Cardiac septum (tissue), 1 donor: Measurements from ENCODE around the gene AK5. TPM values are rescaled to one million over a fixed set of nuclear protein-coding genes. Genes with fewer than 3 reads are reported as not detected.
"Not testable (repeated sequence)": the region's sequence is repeated elsewhere in the genome, so short reads cannot be mapped to it uniquely, and the experiment has no call there.

Source experiments
- DNase-seq: peaks from one replicate; pipeline ENCODE4 v3.0.0-alpha.2; 2020; ENCODE audit warnings: low spot score
- intact Hi-C: fragments of 100-400 bp; cut with DNase I; formaldehyde crosslinking; loops from one replicate; pipeline ENCODE4 v1.14.0; 2022
- total RNA-seq: library from RNA; stranded (reverse); fragmentation: NEBNext Ultra II Directional; extraction: Animal tissue kit (Norgen Biotek cat#: 25700); gene quantifications from one replicate; pipeline ENCODE4 v1.2.1, GENCODE V29; 2021
- donor health status: DM: no; HTN: no; CAD: no.

Gene AK5
- total RNA-seq, 1 donor from 2014 or later, result 1.3 TPM

GRCh38 chr1:77514921-77515776, 233.3 kb downstream of the AK5 start:
- intact Hi-C loops, result no loop called here
- no peak for DNase-seq

- intact Hi-C loops, result no loop called here
- no peak for DNase-seq
These were observed 234.3 kb downstream of the AK5 start for GRCh38 chr1:77516106-77516505.

GRCh38 chr1:77524038-77524437, 242.2 kb downstream of the AK5 start:
- intact Hi-C loops, result no loop called here
- no peak for DNase-seq

DNA sequence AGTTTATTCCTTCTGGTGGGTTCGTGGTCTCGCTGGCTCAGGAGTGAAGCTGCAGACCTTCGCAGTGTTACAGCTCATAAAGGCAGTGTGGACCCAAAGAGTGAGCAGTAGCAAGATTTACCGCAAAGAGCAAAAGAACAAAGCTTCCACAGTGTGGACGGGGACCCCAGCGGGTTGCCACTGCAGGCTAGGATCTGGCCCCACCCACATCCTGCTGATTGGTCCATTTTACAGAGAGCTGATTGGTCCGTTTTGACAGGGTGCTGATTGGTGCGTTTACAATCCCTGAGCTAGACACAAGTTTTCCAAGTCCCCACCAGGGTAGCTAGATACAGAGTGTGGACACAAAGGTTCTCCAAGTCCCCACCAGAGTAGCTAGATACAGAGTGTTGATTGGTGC, 249.3 kb downstream of the AK5 start:
- not testable (repeated sequence) for DNase-seq

DNA sequence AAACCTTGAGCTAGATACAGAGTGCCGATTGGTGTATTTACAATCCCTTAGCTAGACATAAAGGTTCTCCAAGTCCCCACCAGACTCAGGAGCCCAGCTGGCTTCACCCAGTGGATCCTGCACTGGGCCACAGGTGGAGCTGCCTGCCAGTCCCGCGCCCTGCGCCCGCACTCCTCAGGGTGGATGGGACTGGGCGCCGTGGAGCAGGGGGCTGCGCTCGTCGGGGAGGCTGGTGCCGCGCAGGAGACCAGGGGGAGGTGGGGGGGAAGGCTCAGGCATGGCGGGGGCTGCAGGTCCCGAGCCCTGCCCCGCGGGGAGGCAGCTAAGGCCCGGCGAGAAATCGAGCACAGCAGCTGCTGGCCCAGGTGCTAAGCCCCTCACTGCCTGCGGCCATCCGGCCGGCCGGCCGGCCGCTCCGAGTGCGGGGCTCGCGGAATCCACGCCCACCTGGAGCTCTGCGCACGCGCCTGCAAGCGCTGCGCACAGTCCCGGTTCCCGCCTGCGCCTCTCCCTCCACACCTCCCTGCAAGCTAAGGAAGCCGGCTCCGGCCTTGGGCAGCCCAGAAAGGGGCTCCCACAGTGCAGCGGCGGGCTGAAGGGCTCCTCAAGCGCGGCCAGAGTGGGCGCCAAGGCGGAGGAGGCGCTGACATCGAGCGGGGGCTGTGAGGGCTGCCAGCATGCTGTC, 249.9 kb downstream of the AK5 start:
- intact Hi-C loops, result loop anchor here (5.0 to 10.0 kb wide), 2 partner anchors 317 to 379 kb away; partner anchors contain the start of gene PIGK
- DNase-seq, result not testable (repeated sequence)

More for the DNA sequence above, 249.3 kb downstream of the AK5 start:
- intact Hi-C loops, result loop anchor here (5.0 to 10.0 kb wide), 2 partner anchors 316 to 379 kb away; partner anchors contain the start of gene PIGK

DNA sequence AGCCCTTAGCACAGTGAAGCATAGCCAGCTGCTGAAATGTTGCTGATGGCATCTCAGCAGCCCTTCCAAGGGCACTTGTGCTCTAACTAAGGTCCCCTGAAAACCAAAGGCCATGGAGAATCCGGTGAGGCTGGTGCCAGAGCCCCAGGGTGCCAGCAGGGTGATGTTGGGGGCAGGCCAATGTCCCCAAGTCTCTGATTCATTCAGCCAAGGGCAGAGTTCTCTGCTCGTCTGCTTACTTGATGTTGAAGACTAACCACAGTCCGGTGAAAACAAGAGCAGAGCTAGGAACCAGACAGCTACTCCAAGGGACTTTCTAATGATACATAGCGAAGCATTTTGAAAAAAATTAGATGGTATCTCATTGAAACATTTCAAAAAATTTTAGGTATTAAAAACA, 250.8 kb downstream of the AK5 start:
- intact Hi-C loops, result loop anchor here (5.0 to 10.0 kb wide), 2 partner anchors 318 to 380 kb away; partner anchors contain the start of gene PIGK
- no peak for DNase-seq

DNA sequence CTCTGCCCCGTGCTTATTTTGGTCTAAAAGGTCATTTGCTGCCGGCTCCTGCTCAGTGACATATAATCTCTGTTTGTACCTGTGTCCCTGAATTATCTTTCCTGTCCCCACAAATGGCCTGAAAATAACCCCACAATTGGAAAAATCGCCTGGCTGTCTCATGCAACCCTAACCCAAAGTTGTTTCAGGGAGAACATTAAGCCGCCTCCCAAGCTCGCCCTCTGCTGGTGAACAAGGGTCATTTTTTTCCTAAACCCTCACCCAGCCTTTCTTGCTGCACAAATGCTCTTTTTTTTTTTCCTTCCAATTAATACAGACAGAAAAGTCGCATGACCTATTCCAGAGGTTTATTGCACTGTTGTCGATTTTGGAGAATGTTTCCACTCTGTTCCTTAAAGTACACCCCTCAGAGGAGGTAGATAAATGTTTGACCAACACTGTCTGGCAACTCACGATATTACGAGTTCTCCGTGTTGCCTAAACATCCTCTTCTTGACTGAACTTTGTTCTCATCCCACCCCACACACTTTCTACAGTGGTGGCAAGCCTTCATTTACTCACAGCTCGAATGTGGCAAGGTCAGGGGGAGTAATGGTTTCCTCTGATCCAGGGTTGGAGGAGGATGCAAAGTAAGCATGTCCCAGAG, 252.0 kb downstream of the AK5 start:
- intact Hi-C loops, result loop anchor here (5.0 to 10.0 kb wide), 2 partner anchors 319 to 381 kb away; partner anchors contain the start of gene PIGK
- DNase-seq, result peak; percentile 79

GRCh38 chr1:77534456-77534855, 252.6 kb downstream of the AK5 start:
- DNase-seq, result no peak
- intact Hi-C loops, result loop anchor here (5.0 to 10.0 kb wide), 2 partner anchors 320 to 382 kb away; partner anchors contain the start of gene PIGK

- no peak for DNase-seq
- intact Hi-C loops, result loop anchor here (5.0 to 10.0 kb wide), 2 partner anchors 145 to 322 kb away; partner anchors contain the start of genes PIGK and ZZZ3
These were observed 255.0 kb downstream of the AK5 start for GRCh38 chr1:77536813-77537212.

DNA sequence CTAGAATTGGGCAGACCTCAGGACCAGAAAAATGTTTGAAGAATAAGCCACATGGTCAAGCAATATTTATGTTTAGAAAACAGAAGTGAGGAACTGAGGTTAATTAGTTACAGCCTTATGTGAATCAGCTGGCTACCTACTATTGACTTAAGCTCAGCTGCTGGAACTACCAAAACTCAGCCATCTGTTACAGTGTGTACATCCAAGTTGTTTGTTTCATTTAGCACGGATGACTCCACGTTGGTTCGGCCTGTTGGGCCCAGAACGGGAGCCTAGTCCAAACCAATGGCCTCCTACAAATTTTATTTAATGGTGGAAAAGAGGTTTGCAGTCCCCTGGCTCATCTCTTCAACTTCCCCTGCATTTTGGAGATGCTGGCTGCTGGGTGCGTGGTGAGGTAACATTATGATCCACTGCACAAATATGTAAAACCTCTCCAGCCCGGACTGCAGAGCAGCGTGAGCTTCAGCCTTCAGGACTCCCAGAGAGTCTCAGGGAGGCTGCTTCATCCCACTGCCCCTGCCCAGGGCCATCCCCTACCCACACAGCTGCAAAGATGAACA, 257.2 kb downstream of the AK5 start:
- no peak for DNase-seq
- intact Hi-C loops, result loop anchor here (5.0 to 10.0 kb wide), 2 partner anchors 143 to 324 kb away; partner anchors contain the start of genes PIGK and ZZZ3

- DNase-seq, result no peak
- intact Hi-C loops, result loop anchor here (5.0 to 10.0 kb wide), 2 partner anchors 143 to 325 kb away; partner anchors contain the start of genes PIGK and ZZZ3
These were observed 257.8 kb downstream of the AK5 start for GRCh38 chr1:77539519-77540142.

- intact Hi-C loops, result no loop called here
- DNase-seq, result no peak
These were observed 258.8 kb downstream of the AK5 start for GRCh38 chr1:77540501-77541161.

GRCh38 chr1:77541162-77541545, 259.3 kb downstream of the AK5 start:
- intact Hi-C loops, result no loop called here
- DNase-seq, result no peak

- intact Hi-C loops, result no loop called here
- DNase-seq, result no peak
These were observed 261.1 kb downstream of the AK5 start for GRCh38 chr1:77542813-77543420.

DNA sequence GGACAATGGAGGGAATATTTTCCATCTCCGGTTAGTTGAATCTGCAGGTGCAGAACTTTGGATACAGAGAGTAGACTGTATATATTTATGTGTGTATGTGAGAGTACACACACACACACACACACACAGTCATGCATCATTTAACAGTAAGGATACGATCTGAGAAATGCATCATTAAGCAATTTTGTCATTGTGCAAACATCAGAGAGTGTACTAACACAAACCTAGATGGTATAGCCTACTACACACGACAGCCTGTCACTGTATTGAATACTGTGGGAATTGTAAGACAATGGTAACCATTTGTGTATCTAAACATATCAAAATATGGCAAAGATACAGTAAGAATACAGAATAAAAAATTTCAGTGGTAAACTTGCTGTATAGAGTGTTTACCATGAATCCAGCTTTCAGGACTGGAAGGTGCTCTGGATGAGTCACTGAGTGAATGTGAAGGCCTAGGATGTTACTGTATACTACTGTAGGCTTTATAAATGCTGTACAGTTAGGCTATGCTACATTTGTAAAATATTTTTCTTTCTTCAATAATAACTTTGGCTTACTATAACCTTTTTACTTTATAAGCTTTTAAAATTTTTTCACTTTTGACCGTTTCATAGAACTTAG, 262.1 kb downstream of the AK5 start:
- intact Hi-C loops, result no loop called here
- DNase-seq, result no peak

DNA sequence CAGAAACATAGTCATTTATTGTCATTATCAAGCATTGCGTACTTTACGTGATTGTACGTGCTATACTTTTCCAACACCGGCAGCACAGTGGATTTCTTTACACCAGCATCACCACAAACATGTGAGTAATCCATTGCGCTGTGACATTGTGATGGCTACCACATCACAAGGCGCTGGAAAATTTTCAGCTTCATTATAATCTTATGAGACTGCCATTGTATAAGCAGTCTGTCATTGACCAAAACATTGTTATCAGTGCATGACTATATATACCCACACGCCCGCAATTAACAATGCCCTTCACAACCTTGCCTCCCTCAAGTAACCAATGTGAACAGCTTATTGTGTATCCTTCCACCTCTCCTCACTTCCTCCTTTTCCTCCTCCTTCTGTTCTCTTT, 263.0 kb downstream of the AK5 start:
- DNase-seq, result no peak
- intact Hi-C loops, result no loop called here

DNA sequence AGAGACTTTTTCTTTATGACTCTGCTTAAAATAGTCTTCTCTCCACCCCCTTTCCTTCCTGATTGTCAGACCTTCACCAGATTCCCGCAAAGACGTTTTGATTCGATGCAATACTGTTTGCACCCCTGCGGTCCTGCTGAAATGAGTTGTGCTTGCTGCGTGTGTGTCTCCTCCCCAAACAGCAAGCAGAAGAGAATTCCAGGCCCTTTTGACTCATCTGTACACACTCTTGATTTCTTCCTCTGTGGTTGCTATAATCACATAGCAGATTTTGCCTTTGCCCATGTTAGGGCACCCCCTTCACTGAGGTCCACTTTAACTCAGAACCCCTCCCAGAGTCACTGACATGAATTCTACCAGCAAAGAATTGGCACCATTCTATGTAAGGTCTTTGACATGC, 264.2 kb downstream of the AK5 start:
- intact Hi-C loops, result no loop called here

DNA sequence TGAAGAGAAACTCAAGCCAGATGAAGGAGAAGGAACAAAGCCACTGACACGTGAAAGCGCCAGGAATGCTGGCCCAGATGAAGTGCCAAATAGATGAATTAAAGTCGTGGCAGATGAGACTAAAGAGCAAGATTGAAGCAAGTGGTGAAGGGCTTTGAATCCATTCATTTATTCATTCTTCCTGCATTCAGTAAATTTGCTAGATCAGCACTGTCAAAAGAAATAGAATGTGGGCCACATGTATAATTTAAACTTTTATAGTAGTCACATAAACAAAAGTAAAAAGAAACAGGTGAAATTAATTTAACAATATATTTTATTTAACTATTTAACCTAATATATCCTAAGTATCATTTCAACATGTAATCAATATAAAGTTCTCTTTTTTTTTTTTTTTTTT, 265.1 kb downstream of the AK5 start:
- no peak for DNase-seq
- intact Hi-C loops, result no loop called here

More for the DNA sequence above, 264.2 kb downstream of the AK5 start:
- DNase-seq, result no peak
